ENCODE measurements around the gene SAMD4A.

The SAMD4A gene

GRCh38 chr14:54659365-54659764 is 92.4 kb downstream of the SAMD4A start:
- no peak for DNase-seq (ENCODE audit: low read depth, low spot score)

GRCh38 chr14:54660604-54661111 is 93.7 kb downstream of the SAMD4A start:
- no peak for DNase-seq (ENCODE audit: low read depth, low spot score)

DNA sequence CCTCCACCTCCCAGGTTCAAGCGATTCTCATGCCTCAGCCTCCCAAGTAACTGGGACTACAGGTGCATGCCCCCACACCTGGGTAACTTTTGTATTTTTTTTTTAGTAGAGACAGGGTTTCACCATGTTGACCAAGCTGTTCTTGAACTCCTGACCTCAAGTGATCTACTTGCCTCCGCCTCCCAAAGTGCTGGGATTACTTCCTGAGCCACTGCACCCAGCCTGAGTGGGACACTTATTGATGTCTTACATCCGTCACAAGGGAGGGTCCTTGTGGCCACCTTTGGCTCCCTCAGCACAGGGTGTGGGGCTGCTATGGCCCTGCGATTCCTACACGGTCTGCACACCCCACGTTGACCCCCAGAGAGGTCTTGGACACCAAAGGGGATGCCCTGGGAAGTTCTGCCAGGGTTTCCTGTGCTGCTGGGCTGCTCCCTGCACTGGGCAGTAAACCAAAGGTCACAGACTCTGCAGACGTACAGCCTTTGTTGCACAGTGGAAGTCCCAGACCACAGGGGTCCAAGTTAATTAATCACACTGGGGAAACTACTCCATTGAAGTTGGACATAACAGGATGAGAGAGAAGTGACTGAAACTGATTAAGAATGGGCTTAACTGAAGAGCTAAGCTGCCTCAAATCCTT is 95.7 kb downstream of the SAMD4A start:
- DNase-seq (ENCODE audit: low read depth, low spot score), result no peak

GRCh38 chr14:54664961-54665360 is 98.0 kb downstream of the SAMD4A start:
- DNase-seq (ENCODE audit: low read depth, low spot score), result no peak

DNA sequence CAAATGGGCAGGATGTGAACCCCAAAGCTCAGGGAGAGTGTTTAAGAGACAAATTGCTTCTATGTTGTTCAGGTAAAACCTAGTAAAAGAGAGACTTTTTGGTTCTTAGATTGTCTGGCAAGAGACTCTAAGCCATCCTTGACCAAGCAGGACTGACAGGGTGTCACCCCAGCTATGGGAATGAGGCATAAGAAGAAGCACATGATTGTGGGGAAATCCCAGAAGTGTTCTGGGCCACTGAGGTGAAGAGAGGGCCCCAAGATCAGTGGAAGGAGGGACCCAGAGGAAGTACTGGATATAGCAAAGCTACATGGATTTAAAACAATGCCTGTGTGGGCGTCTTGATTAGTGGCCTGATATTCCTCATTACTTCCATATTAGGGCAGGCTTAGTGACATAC is 99.0 kb downstream of the SAMD4A start:
- no peak for DNase-seq (ENCODE audit: low read depth, low spot score)

- no peak for DNase-seq (ENCODE audit: low read depth, low spot score)
Observed at GRCh38 chr14:54667026-54667744, 100.3 kb downstream of the SAMD4A start.

- no peak for DNase-seq (ENCODE audit: low read depth, low spot score)
Observed at GRCh38 chr14:54667764-54668163, 100.8 kb downstream of the SAMD4A start.

DNA sequence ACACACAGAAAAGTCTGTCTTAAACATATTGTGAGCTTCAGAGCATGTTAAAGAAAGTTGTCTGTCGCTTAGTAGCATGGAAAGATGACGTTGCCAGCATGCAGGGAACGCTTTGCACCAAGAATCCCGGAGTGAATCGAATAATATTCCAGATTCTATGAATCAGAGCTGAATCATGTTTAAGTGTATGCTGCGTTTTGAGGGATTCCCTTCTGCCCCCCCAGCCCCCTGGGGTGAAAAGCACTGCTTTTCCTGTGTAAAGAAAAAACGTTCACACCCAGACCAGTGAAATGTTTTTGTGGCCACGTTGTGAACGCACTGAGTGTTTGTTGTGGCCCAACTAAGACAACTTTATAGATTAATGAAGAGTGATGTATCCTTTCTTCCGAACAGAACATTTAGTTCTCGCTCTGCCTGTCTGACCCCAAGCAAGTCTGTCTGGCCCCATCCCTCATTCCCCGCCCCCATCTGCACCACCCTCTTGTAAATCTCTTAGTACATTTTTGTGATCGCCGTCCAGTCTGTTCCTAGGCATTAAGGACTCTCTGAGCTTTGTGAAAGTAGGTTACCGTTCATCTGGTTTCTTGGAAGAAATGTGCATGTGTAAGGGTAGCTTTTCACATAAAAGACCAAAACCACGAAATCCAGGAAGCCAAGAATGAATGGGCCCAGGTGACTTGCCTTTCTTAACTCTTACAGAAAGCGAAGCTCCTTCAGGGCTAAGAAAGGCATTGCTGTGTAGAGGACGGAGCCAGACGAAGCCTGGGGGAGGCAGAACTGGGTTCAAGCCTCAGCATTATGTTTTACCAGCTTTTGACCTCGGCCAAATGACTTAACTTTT is 103.0 kb downstream of the SAMD4A start:
- DNase-seq (ENCODE audit: low read depth, low spot score), result no peak

DNA sequence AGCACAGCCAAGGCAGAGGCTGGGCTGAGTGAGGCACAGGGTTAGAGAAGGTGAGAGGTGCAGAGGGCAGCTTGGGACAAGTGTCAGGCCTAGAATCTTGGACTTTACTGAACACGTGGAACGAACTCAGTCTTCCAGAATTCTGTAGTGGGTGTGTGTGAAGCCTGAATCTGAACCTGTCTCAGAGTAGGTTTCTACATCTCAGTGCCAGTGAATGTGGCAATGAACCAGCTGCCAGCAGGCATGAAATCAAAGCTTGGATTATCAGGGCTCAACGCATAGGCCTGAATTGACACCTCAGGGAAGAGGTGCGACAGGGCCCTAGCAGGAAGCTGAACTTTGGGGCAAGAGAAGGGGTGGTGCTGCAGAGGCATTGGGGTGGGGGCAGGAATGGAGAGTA is 104.6 kb downstream of the SAMD4A start:
- DNase-seq (ENCODE audit: low read depth, low spot score), result no peak

DNA sequence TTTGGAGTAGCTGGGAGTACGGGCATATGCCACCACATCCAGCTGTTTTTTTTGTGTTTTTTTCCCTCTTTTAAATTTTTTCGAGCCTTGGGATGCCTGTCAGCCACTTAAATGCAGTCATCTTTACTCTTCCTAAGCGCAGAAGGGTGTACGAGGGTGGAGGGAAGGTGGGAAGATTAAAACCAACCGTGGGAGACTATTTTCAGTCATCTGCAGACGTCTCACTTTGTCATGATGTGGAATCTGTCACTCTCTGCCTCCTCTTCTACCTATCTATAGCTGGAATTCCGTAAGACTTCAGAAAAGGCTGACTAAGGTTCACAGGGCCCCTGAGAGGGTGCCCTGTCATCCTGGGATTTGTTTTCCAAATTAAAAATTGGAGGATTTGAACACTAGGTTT is 105.3 kb downstream of the SAMD4A start:
- DNase-seq (ENCODE audit: low read depth, low spot score), result no peak

GRCh38 chr14:54672688-54673087 is 105.8 kb downstream of the SAMD4A start:
- no peak for DNase-seq (ENCODE audit: low read depth, low spot score)

DNA sequence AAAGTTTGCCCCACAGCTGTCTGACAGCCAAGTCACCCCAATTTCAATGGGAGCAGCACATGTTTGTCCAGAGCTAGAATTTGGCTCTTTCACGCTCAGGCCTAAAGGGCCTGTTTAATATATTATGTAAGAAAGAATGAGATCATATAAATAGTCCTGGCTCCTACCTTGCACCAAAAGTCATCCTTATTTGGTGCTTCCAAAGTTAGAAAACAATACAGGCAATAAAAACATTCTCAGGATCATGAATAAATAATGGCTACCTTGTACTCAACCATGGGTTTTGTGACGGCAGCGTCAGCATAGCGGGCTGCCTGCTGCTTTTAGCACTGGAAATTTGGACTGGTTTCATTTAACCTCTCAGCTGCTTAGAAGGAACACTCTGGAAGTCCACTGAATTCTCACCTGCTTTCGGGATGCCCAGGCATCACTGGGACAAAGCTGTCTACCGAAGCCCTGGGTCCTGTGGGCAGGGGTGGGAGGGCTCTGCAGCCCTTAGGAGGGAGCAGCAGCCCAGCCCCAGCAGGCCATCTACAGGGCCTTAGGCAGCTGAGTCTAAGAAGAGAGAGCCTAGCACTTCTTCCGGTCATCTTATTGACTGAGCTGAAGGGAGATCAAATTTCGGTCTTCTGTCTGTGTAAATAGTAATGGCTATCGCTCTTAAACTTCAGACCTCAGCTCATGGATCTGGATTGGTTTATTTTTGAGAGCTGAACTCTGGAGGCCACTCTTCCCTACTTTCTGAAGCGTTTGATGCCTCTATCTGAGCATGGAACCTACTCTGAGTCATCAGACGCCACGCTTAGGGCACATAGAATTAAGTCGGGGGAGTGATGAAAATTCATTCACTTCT is 106.5 kb downstream of the SAMD4A start:
- DNase-seq (ENCODE audit: low read depth, low spot score), result no peak

GRCh38 chr14:54674046-54674741 is 107.3 kb downstream of the SAMD4A start:
- DNase-seq (ENCODE audit: low read depth, low spot score), result no peak

DNA sequence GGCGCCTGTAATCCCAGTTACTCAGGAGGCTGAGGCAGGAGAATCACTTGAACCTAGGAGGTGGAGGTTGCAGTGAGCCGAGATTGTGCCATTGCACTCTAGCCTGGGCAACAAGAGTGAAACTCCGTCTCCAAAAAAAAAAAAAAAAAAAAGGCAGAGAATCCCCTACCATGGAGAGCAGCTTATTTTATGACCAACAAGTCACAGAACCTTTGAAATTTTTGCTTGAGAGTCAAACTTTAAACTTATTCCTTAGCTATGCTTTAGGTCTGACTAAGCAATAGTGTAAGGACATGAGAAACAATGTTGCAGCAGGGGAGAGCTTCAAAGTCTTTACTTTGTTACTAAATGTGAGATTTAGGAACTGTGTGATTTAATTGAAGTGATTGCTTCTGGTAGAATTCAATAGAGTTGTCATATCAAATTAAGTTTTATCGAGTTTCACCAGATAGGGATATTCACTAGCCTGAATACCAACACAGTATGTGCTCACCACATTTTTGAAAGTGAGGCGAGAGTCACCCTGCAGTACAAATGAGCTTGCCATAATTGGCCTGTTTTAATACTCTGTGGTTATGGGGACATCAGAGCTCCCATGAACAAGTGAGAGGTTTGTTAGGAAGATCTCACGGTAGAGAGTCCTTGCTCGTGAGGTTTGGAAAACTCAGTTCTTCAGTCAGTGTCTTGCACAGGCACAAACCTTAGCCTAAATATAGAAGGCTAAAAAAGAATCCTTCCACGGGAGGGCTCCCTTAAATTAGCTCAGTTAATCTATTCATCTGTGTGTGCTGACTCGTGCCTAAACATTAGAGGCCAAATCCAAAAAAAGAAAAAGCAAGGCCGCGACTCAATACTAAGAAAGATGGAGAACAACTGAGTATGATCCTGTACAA is 108.6 kb downstream of the SAMD4A start:
- DNase-seq (ENCODE audit: low read depth, low spot score), result no peak

DNA sequence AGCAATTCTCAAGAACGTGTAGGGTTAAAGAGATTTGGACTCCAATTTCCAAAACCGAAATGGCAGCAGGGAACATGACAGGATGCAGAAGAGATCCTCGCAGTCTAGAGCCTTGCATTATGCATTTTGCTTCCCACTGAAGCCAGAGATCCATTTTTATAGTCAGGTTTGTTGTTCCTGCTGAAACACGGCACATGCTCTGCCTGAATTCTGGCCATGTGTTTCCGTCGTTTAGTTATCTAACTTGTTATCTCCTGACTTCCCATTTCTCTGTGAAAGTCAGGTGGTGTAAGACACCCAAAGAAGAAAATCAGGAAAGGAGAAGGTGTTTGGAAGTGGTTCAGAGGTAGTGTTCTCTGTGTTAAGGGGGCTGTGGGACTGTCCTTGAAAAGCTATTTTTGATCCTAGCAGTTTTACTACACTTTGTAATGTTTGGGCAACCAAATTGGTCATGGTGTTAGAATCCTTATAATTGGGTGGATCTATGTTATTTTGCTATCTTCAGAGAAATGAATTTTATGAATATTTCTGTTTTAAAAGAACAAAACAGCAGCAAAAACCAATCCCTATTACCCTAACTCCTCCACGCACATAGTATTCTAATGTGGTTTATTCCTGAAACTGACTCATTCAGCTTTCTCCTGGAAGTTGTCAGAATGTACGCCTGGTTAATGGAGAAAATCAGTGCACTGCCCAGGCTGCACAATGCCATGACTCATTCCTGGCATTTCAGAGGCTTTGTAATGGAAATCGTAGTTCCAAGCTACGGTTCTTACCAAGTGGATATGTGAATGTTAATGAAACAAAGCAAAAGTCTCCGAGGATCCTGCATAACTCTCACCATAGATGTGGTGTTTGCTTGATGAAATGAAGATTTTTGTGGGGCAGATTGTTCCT is 110.1 kb downstream of the SAMD4A start:
- no peak for DNase-seq (ENCODE audit: low read depth, low spot score)

DNA sequence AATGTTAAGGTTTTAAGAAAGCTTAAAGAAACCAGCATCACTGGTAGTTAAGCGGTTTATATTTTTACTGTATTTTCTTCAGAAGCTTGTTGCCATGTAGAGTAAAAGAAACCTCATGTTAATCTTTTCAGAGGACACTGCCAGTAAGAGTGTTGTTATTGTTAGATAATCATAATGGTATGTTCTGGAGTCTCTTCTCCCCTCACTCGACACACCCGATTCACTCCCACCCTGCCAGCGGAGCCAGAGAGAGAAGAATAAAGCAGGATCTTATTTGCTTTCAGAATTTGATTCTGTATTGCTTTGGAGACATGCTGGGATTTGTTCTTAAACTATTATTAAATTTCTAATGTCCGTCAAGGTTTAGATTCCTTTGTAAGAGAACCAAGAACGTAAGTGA is 113.7 kb downstream of the SAMD4A start:
- DNase-seq (ENCODE audit: low read depth, low spot score), result no peak

DNA sequence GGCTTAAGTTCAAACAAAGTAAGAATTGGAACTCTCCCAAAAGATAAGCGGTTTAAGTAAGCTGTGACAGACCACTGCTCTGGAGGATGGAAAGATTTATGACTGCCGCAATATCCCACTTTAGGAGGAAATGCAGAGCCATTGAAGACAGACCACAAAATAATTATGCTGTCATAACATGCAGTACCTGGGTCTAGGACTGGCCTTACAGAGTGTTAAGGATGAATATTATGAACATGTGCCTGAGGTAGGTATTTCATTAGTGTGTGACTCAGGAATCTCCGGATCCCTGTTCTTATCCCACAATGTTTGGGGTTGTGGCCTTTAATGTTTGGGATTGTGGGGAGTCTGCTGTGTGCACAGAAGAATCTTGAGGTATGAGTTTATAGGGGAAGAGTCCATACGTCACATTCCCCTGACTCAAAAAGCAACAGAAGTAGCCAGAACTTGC is 114.9 kb downstream of the SAMD4A start:
- no peak for DNase-seq (ENCODE audit: low read depth, low spot score)

DNA sequence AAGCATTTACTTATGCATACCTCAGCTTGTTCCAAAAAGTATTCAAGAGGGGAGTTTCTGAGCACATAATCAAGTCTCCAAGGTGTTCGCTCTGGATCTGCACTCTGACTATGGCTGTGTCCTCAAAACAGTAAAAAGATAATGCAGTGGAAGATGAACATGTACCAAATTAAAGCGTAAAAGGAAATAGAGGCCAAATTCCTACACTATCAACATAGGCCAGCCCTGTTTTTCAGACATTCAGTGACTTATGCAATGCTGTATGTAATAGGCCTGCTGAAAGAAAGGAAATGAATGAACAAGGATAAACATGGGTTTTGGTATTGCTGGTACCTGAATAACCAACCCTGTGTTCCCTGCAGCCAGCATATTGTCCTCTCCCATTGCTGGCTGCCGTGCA is 115.7 kb downstream of the SAMD4A start:
- no peak for DNase-seq (ENCODE audit: low read depth, low spot score)

All from activated naive CD8-positive, alpha-beta T cell treated with anti-CD3 and anti-CD28 coated beads, Interleukin-2, amount 50 U/mL, for 16 hours (primary cell).